PC-9 (cell line): ENCODE measurements around the gene ANGPTL7.

Experiments used
- CTCF ChIP-seq: fragments of 200-600 bp; sonication (generic); conservative IDR thresholded peaks from 2 replicates; pipeline ENCODE4 v1.6.1; 2017; ENCODE audit warnings: mixed run types, antibody characterized with exemption, mild to moderate bottlenecking, moderate library complexity
- EZH2 ChIP-seq: fragments of 200-600 bp; sonication (generic); IDR thresholded peaks from 2 replicates; pipeline ENCODE4 v1.8.0; 2017; ENCODE audit warnings: antibody characterized with exemption, low read depth

GRCh38 chr1:11158720-11159321 lies 30.3 kb upstream of the ANGPTL7 start:
- no peak for TF ChIP-seq CTCF
- no peak for TF ChIP-seq EZH2
